IMR-90 (cell line): ENCODE results near the gene GRAMD4. TPM values are rescaled to one million over a fixed set of nuclear protein-coding genes. Genes with fewer than 3 reads are reported as not detected.

ENCODE experiments used
- ATAC-seq: fragments of 200-7000 bp; cut with Tn5 transposase; 2 replicates; pipeline ENCODE4 v1.9.1; 2020; ENCODE audit warnings: low read depth, mild to moderate bottlenecking, moderate library complexity
- BruUV-seq: library from RNA; stranded (reverse); fragments of 400-500 nt; replicated peaks from 2 replicates; lab custom pipeline; 2021; lab: Mats Ljungman, UMichigan
- CTCF ChIA-PET: fragments of 300-600 bp; formaldehyde crosslinking; extraction: SDS; loops from one replicate; lab custom pipeline; 2021; ENCODE audit warnings: antibody characterized with exemption; lab: Yijun Ruan, JAX
- POLR2A ChIA-PET: fragments of 300-600 bp; sonication (Branson Sonifier 250); formaldehyde crosslinking; loops from one replicate; lab custom pipeline; 2022; ENCODE audit warnings: antibody characterized with exemption; ENCODE audit not compliant: unreplicated experiment; lab: Charles Lee
- DNase-seq: peaks from one replicate; pipeline ENCODE4 v3.0.0; 2013
- H2AFZ ChIP-seq: replicated peaks from 2 replicates; pipeline ENCODE3; 2013; ENCODE audit warnings: low read length, mild to moderate bottlenecking; ENCODE audit not compliant: poor library complexity
- H2AK5ac ChIP-seq: 2 replicates; pipeline ENCODE4 v1.6.1; 2013; ENCODE audit warnings: low read depth, low read length, inconsistent platforms
- H2AK9ac ChIP-seq: replicated peaks from 2 replicates; pipeline ENCODE3; 2013; ENCODE audit warnings: mild to moderate bottlenecking, low read depth, low read length, moderate library complexity; ENCODE audit not compliant: poor library complexity
- H2BK120ac ChIP-seq: 2 replicates; pipeline ENCODE4 v1.6.1; 2013; ENCODE audit warnings: low read depth, low read length, inconsistent platforms
- H2BK15ac ChIP-seq: 3 replicates; pipeline ENCODE4 v1.6.1; 2013; ENCODE audit warnings: low read depth, low read length, inconsistent platforms
- H2BK20ac ChIP-seq: 2 replicates; pipeline ENCODE4 v1.6.1; 2013; ENCODE audit warnings: low read depth, mild to moderate bottlenecking, inconsistent platforms, low read length, moderate library complexity
- H2BK5ac ChIP-seq: 2 replicates; pipeline ENCODE4 v1.6.1; 2013; ENCODE audit warnings: mild to moderate bottlenecking, low read depth, low read length, inconsistent platforms; ENCODE audit not compliant: poor library complexity, severe bottlenecking
- H3K14ac ChIP-seq: replicated peaks from 2 replicates; pipeline ENCODE4 v1.6.1; 2013; ENCODE audit warnings: low read depth, low read length, inconsistent platforms
- H3K18ac ChIP-seq: 2 replicates; pipeline ENCODE4 v1.6.1; 2013; ENCODE audit warnings: low read depth, low read length, control low read depth
- H3K23ac ChIP-seq: 2 replicates; pipeline ENCODE4 v1.6.1; 2013; ENCODE audit warnings: low read depth, low read length, inconsistent platforms
- H3K27ac ChIP-seq: 2 replicates; pipeline ENCODE4 v1.5.1; 2013; ENCODE audit warnings: mild to moderate bottlenecking, control low read depth, low read length; ENCODE audit not compliant: insufficient read depth
- H3K27me3 ChIP-seq: 2 replicates; pipeline ENCODE4 v1.6.1; 2013; ENCODE audit warnings: low read length; ENCODE audit not compliant: control insufficient read depth, insufficient read depth
- H3K36me3 ChIP-seq: 2 replicates; pipeline ENCODE4 v1.6.1; 2013; ENCODE audit warnings: low read length, mixed read lengths; ENCODE audit not compliant: control insufficient read depth, insufficient read depth
- H3K4ac ChIP-seq: 2 replicates; pipeline ENCODE4 v1.6.1; 2013; ENCODE audit warnings: low read depth, low read length, inconsistent platforms
- H3K4me1 ChIP-seq: 2 replicates; pipeline ENCODE4 v1.6.1; 2013; ENCODE audit warnings: low read length, mixed read lengths; ENCODE audit not compliant: control insufficient read depth, insufficient read depth
- H3K4me2 ChIP-seq: 2 replicates; pipeline ENCODE4 v1.6.1; 2013; ENCODE audit warnings: low read depth, mild to moderate bottlenecking, control low read depth, low read length, moderate library complexity
- H3K4me3 ChIP-seq: 2 replicates; pipeline ENCODE4 v1.5.1; 2013; ENCODE audit warnings: low read depth, mild to moderate bottlenecking, control low read depth, low read length, moderate library complexity; ENCODE audit not compliant: insufficient read depth
- H3K56ac ChIP-seq: 2 replicates; pipeline ENCODE4 v1.6.1; 2013; ENCODE audit warnings: low read length, inconsistent platforms; ENCODE audit not compliant: insufficient read depth; ENCODE audit errors: extremely low read depth
- H3K79me1 ChIP-seq, 2 experiments: 2 replicates each; pipeline ENCODE4 v1.6.1; 2013; ENCODE audit warnings: low read length in 2 of 2, inconsistent platforms in 1 of 2, low read depth in 1 of 2
- H3K9ac ChIP-seq: 2 replicates; pipeline ENCODE4 v1.6.1; 2013; ENCODE audit warnings: low read depth, low read length, control low read depth
- H3K9me1 ChIP-seq: 2 replicates; pipeline ENCODE4 v1.6.1; 2013; ENCODE audit warnings: low read length, inconsistent platforms; ENCODE audit not compliant: insufficient read depth
- H3K9me3 ChIP-seq: 2 replicates; pipeline ENCODE4 v1.6.1; 2013; ENCODE audit warnings: low read length; ENCODE audit not compliant: control insufficient read depth, insufficient read depth
- H4K20me1 ChIP-seq: 2 replicates; pipeline ENCODE4 v1.6.1; 2013; ENCODE audit warnings: low read length, inconsistent platforms; ENCODE audit not compliant: insufficient read depth
- H4K5ac ChIP-seq: 2 replicates; pipeline ENCODE4 v1.6.1; 2013; ENCODE audit warnings: mild to moderate bottlenecking, low read depth, low read length, control low read depth
- H4K8ac ChIP-seq, 2 experiments: 2 replicates each; pipeline ENCODE4 v1.6.1; 2013; ENCODE audit warnings: low read depth in 2 of 2, low read length in 2 of 2, control low read depth in 1 of 2, inconsistent platforms in 1 of 2
- H4K91ac ChIP-seq: 2 replicates; pipeline ENCODE4 v1.6.1; 2013; ENCODE audit warnings: low read depth, low read length, inconsistent platforms; ENCODE audit not compliant: insufficient read depth
- BHLHE40 ChIP-seq: fragments of 150-350 bp; IDR thresholded peaks from 2 replicates; pipeline ENCODE4 v1.6.1; 2016; ENCODE audit warnings: mild to moderate bottlenecking, low read depth, low read length
- CEBPB ChIP-seq: IDR thresholded peaks from 2 replicates; pipeline ENCODE4 v1.6.1; 2012; ENCODE audit warnings: low read depth, low read length, improper control_type of control experiment
- CHD1 ChIP-seq: IDR thresholded peaks from 2 replicates; pipeline ENCODE4 v1.6.1; 2012; ENCODE audit warnings: low read depth, low read length, improper control_type of control experiment
- FOS ChIP-seq: fragments of 150-350 bp; IDR thresholded peaks from 2 replicates; pipeline ENCODE4 v1.6.1; 2016; ENCODE audit warnings: low read depth, low read length
- MAFK ChIP-seq: IDR thresholded peaks from 2 replicates; pipeline ENCODE4 v1.6.1; 2012; ENCODE audit warnings: low read depth, low read length, improper control_type of control experiment
- MAZ ChIP-seq: IDR thresholded peaks from 2 replicates; pipeline ENCODE4 v1.6.1; 2012; ENCODE audit warnings: low read depth, mild to moderate bottlenecking, low read length, improper control_type of control experiment, moderate library complexity, borderline replicate concordance
- MXI1 ChIP-seq: IDR thresholded peaks from 2 replicates; pipeline ENCODE4 v1.6.1; 2012; ENCODE audit warnings: low read depth, mild to moderate bottlenecking, low read length, moderate library complexity, borderline replicate concordance
- NFE2L2 ChIP-seq: fragments of 150-350 bp; IDR thresholded peaks from 2 replicates; pipeline ENCODE4 v1.6.1; 2016; ENCODE audit warnings: low read depth, mild to moderate bottlenecking, low read length
- POLR2A ChIP-seq: IDR thresholded peaks from 2 replicates; pipeline ENCODE4 v1.6.1; 2012; ENCODE audit warnings: mild to moderate bottlenecking, low read depth, low read length
- RAD21 ChIP-seq: IDR thresholded peaks from 2 replicates; pipeline ENCODE4 v1.6.1; 2012; ENCODE audit warnings: low read length, improper control_type of control experiment
- RCOR1 ChIP-seq: IDR thresholded peaks from 2 replicates; pipeline ENCODE4 v1.6.1; 2012; ENCODE audit warnings: mild to moderate bottlenecking, low read length, improper control_type of control experiment; ENCODE audit not compliant: insufficient replicate concordance
- RFX5 ChIP-seq: IDR thresholded peaks from 2 replicates; pipeline ENCODE4 v1.8.0; 2012; ENCODE audit warnings: low read depth, mild to moderate bottlenecking, low read length, moderate library complexity
- SMC3 ChIP-seq: fragments of 150-350 bp; IDR thresholded peaks from 2 replicates; pipeline ENCODE4 v1.6.1; 2016; ENCODE audit warnings: low read depth, mild to moderate bottlenecking, antibody characterized with exemption, low read length, moderate library complexity
- WGBS, 2 experiments: methylation state at CpG; one replicate each; pipeline versions ENCODE4 v1.1.5 to v1.1.7; 2013; ENCODE audit warnings: missing lambda C conversion rate in 2 of 2; ENCODE audit not compliant: insufficient read length in 1 of 2; ENCODE audit errors: extremely low coverage in 2 of 2; 5-methylcytosine and 5-hydroxymethylcytosine counted together
- dilution Hi-C: fragments of 300-500 bp; cut with HindIII; formaldehyde crosslinking; loops from one replicate; pipeline ENCODE4 v1.14.3; 2018; ENCODE audit warnings: low sequenced_read_pairs; ENCODE audit not compliant: unreplicated experiment
- in situ Hi-C: fragments of 300-500 bp; cut with MboI; formaldehyde crosslinking; loops from 3 replicates; pipeline ENCODE4 v1.14.3; 2019; ENCODE audit warnings: low sequenced_read_pairs, inconsistent platforms, mixed read lengths
- intact Hi-C: fragments of 100-400 bp; cut with micrococcal nuclease; formaldehyde crosslinking; loops from 2 replicates; pipeline ENCODE4 v1.10.0; 2022
- polyA plus RNA-seq, 3 experiments: library from polyadenylated mRNA; depleted of rRNA; stranded (reverse); fragments of >200 nt; gene quantifications; 2 replicates each; pipeline ENCODE4 v1.2.3, GENCODE V29; 2012; ENCODE audit warnings: low replicate concordance in 1 of 3
- total RNA-seq: library from RNA; depleted of rRNA; stranded (reverse); fragments of >200 nt; gene quantifications from 2 replicates; pipeline ENCODE4 v1.2.3, GENCODE V29; 2012
- TF ChIP-seq, protein P1 (sequence below): fragments of 150-350 bp; IDR thresholded peaks from 2 replicates; pipeline ENCODE4 v1.6.1; 2016; ENCODE audit warnings: low read depth, mild to moderate bottlenecking, low read length, moderate library complexity, borderline replicate concordance
- TF ChIP-seq, protein P2 (sequence below): conservative IDR thresholded peaks from 2 replicates; pipeline ENCODE4 v1.5.1; 2012; ENCODE audit warnings: mild to moderate bottlenecking, low read depth, low read length, improper control_type of control experiment

GRAMD4 gene
- total and polyA plus RNA-seq, 2 of the 4 experiments (the other 2 are of a cell fraction): 2.7 to 5.8 TPM

DNA sequence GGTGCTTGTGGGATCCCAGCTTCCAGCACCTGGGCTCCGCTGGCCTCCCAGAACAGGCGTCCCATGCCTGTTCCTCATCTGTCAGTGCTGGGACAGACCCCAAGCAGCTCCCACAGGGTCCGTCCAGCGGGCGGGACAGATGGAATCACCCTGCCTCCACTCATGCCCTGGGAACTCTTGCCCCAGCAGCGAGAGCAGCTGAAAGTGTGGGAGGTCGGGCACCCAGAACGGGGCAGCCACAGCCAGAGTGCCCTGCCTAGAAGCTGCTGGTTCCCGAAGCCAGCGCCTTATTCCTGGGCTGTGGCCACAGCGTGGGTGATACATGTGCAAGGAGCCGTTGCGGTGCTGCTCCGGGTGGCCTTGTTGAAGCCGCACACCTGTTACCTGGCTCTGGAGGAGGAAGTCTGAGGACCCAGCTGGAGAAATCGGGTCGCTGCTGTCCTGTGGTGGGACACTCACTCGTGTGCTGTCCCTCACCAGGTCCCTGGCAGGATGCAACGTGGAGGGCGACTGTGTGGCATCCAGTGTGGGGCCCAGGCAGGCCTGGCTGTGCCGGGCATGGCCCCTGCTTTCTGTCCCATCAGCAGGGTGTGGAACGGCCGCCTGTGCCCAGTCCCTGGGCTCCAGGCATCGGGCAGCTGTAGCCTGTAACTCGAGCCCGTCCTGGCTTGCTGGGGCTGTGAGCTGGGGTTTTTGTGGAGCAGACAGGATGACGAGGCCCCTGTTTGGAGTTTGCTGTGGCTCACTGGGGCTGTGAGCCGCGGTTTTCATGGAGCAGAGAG lies 16.2 kb downstream of the GRAMD4 start:
- intact Hi-C loops: no loop called here
- Histone ChIP-seq H3K36me3 (no peaks in the 10 kb centered on the region; the same call in 1 of the 2 replicates), H3K4me2 (no peak overlapping the region), H2BK15ac (no peak overlapping the region), H4K91ac (no peak overlapping the region), H3K9ac (no peak overlapping the region), H3K79me1 (no peaks in the 10 kb centered on the region), H4K8ac (no peak overlapping the region), H2AFZ (no peak overlapping the region), H2BK5ac (no peak overlapping the region), H3K4me1 (peaks cover 8% of the 10 kb centered on the region), H3K23ac (no peak overlapping the region), H2BK120ac (no peak overlapping the region), H4K20me1 (peaks cover 5% of the 10 kb centered on the region; the same call in 1 of the 2 replicates), H3K14ac (no peak overlapping the region), H3K27me3 (no peaks in the 10 kb centered on the region), H3K56ac (no peak overlapping the region), H2AK5ac (no peak overlapping the region), H2AK9ac (no peak overlapping the region), H2BK20ac (no peak overlapping the region), H3K27ac (no peak overlapping the region), H3K4ac (no peak overlapping the region), H4K5ac (no peak overlapping the region), H3K18ac (no peak overlapping the region), H3K9me3 (no peaks in the 10 kb centered on the region), H3K4me3 (no peak overlapping the region), H3K9me1 (no peaks in the 10 kb centered on the region)
- ChIA-PET CTCF (no interaction called here), POLR2A (no interaction called here)
- 84% methylated on average over 21 of the region's 29 CpGs; no CpG with 5 or more reads in 1 of the 2 experiments for WGBS, 2 experiments
- BruUV-seq: no TSS peak
- DNase-seq: no peak
- in situ Hi-C loops: no loop called here
- dilution Hi-C loops: no loop called here
- ATAC-seq: no peak
- TF ChIP-seq SMC3 (no peak), RAD21 (no peak), CHD1 (no peak), MAFK (no peak), NFE2L2 (no peak), MAZ (no peak), MXI1 (no peak), BHLHE40 (no peak), RFX5 (no peak), FOS (no peak), CEBPB (no peak), POLR2A (no peak), RCOR1 (no peak)
- TF ChIP-seq, protein P1, sequence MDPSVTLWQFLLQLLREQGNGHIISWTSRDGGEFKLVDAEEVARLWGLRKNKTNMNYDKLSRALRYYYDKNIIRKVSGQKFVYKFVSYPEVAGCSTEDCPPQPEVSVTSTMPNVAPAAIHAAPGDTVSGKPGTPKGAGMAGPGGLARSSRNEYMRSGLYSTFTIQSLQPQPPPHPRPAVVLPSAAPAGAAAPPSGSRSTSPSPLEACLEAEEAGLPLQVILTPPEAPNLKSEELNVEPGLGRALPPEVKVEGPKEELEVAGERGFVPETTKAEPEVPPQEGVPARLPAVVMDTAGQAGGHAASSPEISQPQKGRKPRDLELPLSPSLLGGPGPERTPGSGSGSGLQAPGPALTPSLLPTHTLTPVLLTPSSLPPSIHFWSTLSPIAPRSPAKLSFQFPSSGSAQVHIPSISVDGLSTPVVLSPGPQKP: no peak
- TF ChIP-seq, protein P2, sequence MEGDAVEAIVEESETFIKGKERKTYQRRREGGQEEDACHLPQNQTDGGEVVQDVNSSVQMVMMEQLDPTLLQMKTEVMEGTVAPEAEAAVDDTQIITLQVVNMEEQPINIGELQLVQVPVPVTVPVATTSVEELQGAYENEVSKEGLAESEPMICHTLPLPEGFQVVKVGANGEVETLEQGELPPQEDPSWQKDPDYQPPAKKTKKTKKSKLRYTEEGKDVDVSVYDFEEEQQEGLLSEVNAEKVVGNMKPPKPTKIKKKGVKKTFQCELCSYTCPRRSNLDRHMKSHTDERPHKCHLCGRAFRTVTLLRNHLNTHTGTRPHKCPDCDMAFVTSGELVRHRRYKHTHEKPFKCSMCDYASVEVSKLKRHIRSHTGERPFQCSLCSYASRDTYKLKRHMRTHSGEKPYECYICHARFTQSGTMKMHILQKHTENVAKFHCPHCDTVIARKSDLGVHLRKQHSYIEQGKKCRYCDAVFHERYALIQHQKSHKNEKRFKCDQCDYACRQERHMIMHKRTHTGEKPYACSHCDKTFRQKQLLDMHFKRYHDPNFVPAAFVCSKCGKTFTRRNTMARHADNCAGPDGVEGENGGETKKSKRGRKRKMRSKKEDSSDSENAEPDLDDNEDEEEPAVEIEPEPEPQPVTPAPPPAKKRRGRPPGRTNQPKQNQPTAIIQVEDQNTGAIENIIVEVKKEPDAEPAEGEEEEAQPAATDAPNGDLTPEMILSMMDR: no peak
